Measurements from ENCODE around the gene OPCML. TPM values are rescaled to one million over a fixed set of nuclear protein-coding genes. Genes with fewer than 3 reads are reported as not detected.

OPCML gene
- total and polyA plus RNA-seq, 2 donors (not counting 1 experiment from before 2014, with no cell fraction given): 0.99 to 2.8 TPM

- no peaks in the 10 kb centered on the region for H3K79me2 ChIP-seq (ENCODE audit: control insufficient read depth, insufficient read depth, low read length)
Measured at GRCh38 chr11:133123796-133124195, 408.5 kb downstream of the OPCML start.

GRCh38 chr11:133123366-133123765, 408.9 kb downstream of the OPCML start:
- H4K20me1 ChIP-seq (ENCODE audit: control insufficient read depth, extremely low read depth, insufficient read depth, low read length): no peaks in the 10 kb centered on the region
- H3K27me3 ChIP-seq (ENCODE audit: control insufficient read depth, insufficient read depth, low read length): no peaks in the 10 kb centered on the region
- no peak overlapping the region for H3K4me2 ChIP-seq (ENCODE audit: extremely low read depth, insufficient read depth, low read length)
- H3K27ac ChIP-seq (ENCODE audit: insufficient read depth, low read length): no peak overlapping the region
- no peaks in the 10 kb centered on the region for H3K4me1 ChIP-seq (ENCODE audit: control insufficient read depth, extremely low read depth, insufficient read depth, low read length)
- no peak for DNase-seq (ENCODE audit: low read depth in 2 of 2)
- H3K79me2 ChIP-seq (ENCODE audit: control insufficient read depth, insufficient read depth, low read length): no peaks in the 10 kb centered on the region
- TF ChIP-seq CTCF (conservative IDR thresholded peaks at IDR 0.05 in 1 of 2, IDR thresholded peaks at IDR 0.05 in 1 of 2; ENCODE audit: low read depth in 1 of 2, low read length in 2 of 2) (no peak), EZH2 (IDR thresholded peaks at IDR 0.05; ENCODE audit: low read length, missing control alignments) (no peak)
- H2AFZ ChIP-seq (ENCODE audit: low read length): no peak overlapping the region
- H3K9me3 ChIP-seq (ENCODE audit: control insufficient read depth, insufficient read depth, low read depth, low read length): no peaks in the 10 kb centered on the region
- no peaks in the 10 kb centered on the region for H3K36me3 ChIP-seq (ENCODE audit: control insufficient read depth, insufficient read depth, low read length)
- H3K4me3 ChIP-seq (replicated peaks in 1 of 4; ENCODE audit: control extremely low read depth in 1 of 4, insufficient read depth in 1 of 4, low read depth in 3 of 4, low read length in 4 of 4): no peak overlapping the region
- H3K9ac ChIP-seq (ENCODE audit: insufficient read depth, low read length): no peak overlapping the region

More at GRCh38 chr11:133123796-133124195, 408.5 kb downstream of the OPCML start:
- H3K9ac ChIP-seq (ENCODE audit: insufficient read depth, low read length): no peak overlapping the region
- TF ChIP-seq EZH2 (IDR thresholded peaks at IDR 0.05; ENCODE audit: low read length, missing control alignments) (no peak), CTCF (conservative IDR thresholded peaks at IDR 0.05 in 1 of 2, IDR thresholded peaks at IDR 0.05 in 1 of 2; ENCODE audit: low read depth in 1 of 2, low read length in 2 of 2) (no peak)
- no peaks in the 10 kb centered on the region for H3K36me3 ChIP-seq (ENCODE audit: control insufficient read depth, insufficient read depth, low read length)
- H3K9me3 ChIP-seq (ENCODE audit: control insufficient read depth, insufficient read depth, low read depth, low read length): no peaks in the 10 kb centered on the region
- no peak overlapping the region for H3K4me3 ChIP-seq (replicated peaks in 1 of 4; ENCODE audit: control extremely low read depth in 1 of 4, insufficient read depth in 1 of 4, low read depth in 3 of 4, low read length in 4 of 4)
- H3K4me2 ChIP-seq (ENCODE audit: extremely low read depth, insufficient read depth, low read length): no peak overlapping the region
- DNase-seq (ENCODE audit: low read depth in 2 of 2): no peak
- H4K20me1 ChIP-seq (ENCODE audit: control insufficient read depth, extremely low read depth, insufficient read depth, low read length): no peaks in the 10 kb centered on the region
- H3K27me3 ChIP-seq (ENCODE audit: control insufficient read depth, insufficient read depth, low read length): no peaks in the 10 kb centered on the region
- H3K27ac ChIP-seq (ENCODE audit: insufficient read depth, low read length): no peak overlapping the region
- H2AFZ ChIP-seq (ENCODE audit: low read length): no peak overlapping the region
- H3K4me1 ChIP-seq (ENCODE audit: control insufficient read depth, extremely low read depth, insufficient read depth, low read length): no peaks in the 10 kb centered on the region

DNA sequence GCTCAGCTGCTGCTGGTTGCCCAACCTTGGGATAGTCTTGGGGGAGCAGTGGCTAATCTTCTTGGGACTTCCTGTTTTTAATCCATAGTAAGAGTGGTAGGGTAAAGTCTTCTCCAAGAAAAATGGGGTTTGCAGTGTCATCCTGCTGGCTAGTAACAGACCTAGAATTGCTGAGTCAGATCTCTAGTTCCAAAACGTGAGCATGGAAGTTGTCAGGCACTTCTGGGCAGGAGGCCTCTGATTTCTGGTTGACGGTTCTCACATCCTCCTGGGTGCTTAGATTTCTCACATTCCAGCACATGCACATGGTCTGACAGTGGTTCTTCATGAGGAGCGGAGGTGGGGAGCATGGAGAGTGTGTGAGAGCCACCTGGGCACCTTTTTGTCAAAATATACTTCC, 410.0 kb downstream of the OPCML start:
- no peak overlapping the region for H3K9ac ChIP-seq (ENCODE audit: insufficient read depth, low read length)
- no peaks in the 10 kb centered on the region for H3K9me3 ChIP-seq (ENCODE audit: control insufficient read depth, insufficient read depth, low read depth, low read length)
- TF ChIP-seq EZH2 (IDR thresholded peaks at IDR 0.05; ENCODE audit: low read length, missing control alignments): no peak
- TF ChIP-seq CTCF (conservative IDR thresholded peaks at IDR 0.05 in 1 of 2, IDR thresholded peaks at IDR 0.05 in 1 of 2; ENCODE audit: low read depth in 1 of 2, low read length in 2 of 2): no peak
- H3K36me3 ChIP-seq (ENCODE audit: control insufficient read depth, insufficient read depth, low read length): no peaks in the 10 kb centered on the region
- H4K20me1 ChIP-seq (ENCODE audit: control insufficient read depth, extremely low read depth, insufficient read depth, low read length): no peaks in the 10 kb centered on the region
- no peaks in the 10 kb centered on the region for H3K4me1 ChIP-seq (ENCODE audit: control insufficient read depth, extremely low read depth, insufficient read depth, low read length)
- no peaks in the 10 kb centered on the region for H3K27me3 ChIP-seq (ENCODE audit: control insufficient read depth, insufficient read depth, low read length)
- no peaks in the 10 kb centered on the region for H3K79me2 ChIP-seq (ENCODE audit: control insufficient read depth, insufficient read depth, low read length)
- no peak overlapping the region for H3K27ac ChIP-seq (ENCODE audit: insufficient read depth, low read length)
- no peak overlapping the region for H3K4me3 ChIP-seq (replicated peaks in 1 of 4; ENCODE audit: control extremely low read depth in 1 of 4, insufficient read depth in 1 of 4, low read depth in 3 of 4, low read length in 4 of 4)
- DNase-seq (ENCODE audit: low read depth in 2 of 2): no peak
- H3K4me2 ChIP-seq (ENCODE audit: extremely low read depth, insufficient read depth, low read length): no peak overlapping the region
- no peak overlapping the region for H2AFZ ChIP-seq (ENCODE audit: low read length)
